Measurements from ENCODE around the gene HIGD1B.

- no peak for TF ChIP-seq POLR2AphosphoS5 (IDR thresholded peaks at IDR 0.05)
- no peak for TF ChIP-seq CTCF (IDR thresholded peaks at IDR 0.05)
- no peak for TF ChIP-seq POLR2A (IDR thresholded peaks at IDR 0.05)
These were observed 14.9 kb upstream of the HIGD1B start for GRCh38 chr17:44832805-44833204.
